Activated CD4-positive, CD25-positive, alpha-beta regulatory T cell treated with anti-CD3 and anti-CD28 coated beads, Interleukin-2, amount 50 U/mL, for 72 hours (primary cell): ENCODE results near the gene GABRD.
"Not testable (repeated sequence)": the region's sequence is repeated elsewhere in the genome, so short reads cannot be mapped to it uniquely, and the experiment has no call there.

Source experiments
- DNase-seq: peaks from one replicate; pipeline ENCODE4 v3.0.0; 2021

GABRD gene, protein sequence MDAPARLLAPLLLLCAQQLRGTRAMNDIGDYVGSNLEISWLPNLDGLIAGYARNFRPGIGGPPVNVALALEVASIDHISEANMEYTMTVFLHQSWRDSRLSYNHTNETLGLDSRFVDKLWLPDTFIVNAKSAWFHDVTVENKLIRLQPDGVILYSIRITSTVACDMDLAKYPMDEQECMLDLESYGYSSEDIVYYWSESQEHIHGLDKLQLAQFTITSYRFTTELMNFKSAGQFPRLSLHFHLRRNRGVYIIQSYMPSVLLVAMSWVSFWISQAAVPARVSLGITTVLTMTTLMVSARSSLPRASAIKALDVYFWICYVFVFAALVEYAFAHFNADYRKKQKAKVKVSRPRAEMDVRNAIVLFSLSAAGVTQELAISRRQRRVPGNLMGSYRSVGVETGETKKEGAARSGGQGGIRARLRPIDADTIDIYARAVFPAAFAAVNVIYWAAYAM

DNA sequence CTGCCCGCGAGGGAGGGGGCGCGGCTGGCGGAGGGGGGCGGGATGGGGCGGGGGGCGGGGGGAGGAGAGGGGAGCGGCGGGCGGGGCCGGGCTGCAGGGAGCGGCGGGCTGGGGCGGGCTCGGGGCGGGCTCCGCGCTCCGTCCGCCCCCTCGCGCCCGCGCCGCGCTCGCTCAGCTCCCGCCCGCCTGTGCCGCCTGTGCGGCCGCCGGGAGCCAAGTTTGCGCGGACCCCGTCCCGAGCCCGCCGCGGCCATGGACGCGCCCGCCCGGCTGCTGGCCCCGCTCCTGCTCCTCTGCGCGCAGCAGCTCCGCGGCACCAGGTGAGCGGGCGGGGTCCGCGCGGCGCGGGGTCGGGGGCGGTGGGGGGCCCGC is at the start of gene GABRD:
GABRD (plus strand) TSS at position 174 of the 372 bp plus-strand sequence; CDS start at position 253, 79 bp downstream.
- no peak for DNase-seq

DNA sequence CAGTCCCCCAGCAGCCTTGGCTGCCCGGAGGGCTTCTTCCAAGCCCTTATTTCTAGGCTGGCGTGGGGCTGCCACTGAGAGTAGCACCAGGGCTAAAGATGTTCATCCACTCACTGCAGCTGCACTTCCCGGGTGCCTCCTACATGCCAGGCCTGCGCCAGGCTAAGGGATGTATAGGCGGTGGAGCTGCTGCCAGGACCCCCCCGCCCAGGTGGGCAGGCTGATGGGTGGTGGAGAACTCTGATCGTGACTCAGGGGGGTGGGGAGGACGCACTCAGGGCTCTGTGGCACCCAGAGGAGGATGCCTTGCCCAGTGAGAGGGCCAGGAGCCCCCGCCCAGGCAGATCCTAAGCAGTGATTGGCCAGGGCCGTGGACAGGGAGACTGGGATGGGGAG is 49.6 kb upstream of the GABRD start:
- no peak for DNase-seq

DNA sequence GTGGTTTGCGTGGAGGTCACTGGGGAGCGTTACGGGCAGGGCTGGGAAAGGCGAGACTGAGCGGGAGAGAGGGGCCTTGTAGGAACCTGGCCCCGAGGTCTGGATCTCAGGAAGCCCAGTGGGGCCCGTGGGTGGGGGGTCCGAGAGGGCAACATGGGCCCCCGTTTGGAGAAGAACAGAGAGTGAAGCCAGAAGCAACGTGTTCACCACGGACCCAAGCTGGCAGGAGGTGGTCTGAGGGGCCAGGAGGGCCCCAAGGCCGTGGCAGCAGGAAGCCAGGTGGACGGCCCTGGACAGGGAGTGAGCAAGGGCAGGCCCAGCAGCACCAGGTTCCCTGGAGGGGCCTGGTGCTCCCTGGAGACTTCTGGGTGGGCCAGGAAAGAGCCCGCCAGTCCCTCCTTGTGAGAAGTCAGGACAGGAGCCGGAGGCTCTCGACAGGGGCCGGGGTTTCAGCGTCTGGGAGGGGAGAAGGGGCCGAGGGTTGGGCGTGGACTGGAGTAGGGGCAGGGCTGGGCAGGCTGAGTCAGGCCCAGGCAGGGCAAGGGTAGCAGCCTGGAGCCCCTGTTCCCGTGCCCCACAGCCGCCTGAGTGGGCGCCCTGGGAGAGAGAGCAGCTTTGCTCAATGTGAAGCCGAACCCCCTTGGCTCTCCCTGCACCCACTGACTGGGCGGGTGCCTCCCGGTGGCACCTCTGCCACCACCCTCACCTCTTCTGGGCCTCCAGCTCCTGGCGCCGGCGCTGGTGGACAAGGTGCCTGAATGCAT is 49.0 kb upstream of the GABRD start:
- DNase-seq, result no peak

DNA sequence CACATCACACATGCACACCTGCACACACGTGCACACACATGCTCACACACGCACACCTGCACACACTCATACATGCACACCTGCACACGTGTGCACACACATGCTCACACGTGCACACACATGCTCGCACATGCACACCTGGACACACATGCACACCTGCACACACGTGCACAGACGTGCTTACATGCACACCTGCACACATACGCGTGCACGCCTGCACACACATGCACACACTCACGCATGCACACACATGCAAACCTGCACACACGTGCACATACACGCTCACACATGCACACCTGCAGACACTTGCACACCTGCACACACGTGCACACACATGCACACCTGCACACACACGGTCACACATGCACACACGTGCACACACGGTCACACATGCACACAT is 48.1 kb upstream of the GABRD start:
- DNase-seq, result no peak

DNA sequence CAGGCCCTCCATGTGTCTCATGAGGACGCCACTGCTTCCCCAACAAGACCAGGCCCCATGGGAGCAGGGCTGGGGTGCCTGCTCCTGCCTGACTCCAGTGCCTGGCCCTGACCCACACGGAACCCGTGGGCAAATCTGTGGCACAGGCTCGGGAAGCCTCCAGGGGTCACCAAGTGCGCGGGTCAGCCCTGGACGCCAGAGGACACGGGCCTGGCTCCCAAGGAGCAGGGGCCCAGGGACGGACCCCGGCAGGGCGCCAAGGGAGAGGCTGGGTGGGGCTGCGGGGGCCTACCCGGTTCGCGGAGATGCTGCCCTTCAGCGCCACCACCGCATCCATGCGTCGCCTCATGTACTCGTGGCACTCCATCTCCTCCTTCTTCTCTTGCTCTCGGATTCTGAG is 47.5 kb upstream of the GABRD start:
- DNase-seq, result no peak

DNA sequence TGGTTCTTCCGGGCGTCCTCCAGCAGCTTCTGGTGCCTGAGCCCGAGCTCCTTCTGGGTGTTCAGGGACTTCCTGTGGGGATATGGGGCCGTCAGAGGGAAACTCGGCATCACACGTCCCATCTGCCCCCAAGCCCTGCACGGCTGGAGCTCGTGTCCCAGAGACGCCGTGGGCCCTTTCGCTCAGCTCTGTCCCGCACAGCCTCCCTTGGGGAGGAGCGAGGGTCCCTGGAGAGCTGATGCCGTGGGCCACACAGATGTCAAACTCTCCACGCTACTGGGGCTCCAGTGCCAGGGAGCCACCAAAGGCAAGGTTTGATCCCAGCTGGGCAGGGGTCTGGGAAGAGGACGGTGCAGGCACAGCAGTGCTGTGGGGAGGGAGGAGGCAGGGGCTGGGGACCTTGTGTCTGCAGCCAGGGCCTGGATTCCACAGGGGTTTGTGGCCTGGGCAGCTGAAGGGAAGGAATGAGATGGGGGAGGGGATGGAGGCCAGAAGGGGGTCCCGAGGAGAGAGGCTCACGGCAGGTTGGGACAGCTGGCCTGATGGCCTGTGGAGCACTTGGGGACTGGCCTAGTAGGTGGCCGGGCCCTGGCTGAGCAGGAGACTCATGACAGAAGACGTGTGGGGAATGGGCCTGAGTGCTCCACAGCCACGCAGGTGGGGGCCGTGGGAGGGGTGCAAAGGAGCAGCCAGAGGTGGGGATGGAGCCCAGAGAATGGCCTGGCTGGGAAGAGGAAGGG is 46.0 kb upstream of the GABRD start:
- no peak for DNase-seq

DNA sequence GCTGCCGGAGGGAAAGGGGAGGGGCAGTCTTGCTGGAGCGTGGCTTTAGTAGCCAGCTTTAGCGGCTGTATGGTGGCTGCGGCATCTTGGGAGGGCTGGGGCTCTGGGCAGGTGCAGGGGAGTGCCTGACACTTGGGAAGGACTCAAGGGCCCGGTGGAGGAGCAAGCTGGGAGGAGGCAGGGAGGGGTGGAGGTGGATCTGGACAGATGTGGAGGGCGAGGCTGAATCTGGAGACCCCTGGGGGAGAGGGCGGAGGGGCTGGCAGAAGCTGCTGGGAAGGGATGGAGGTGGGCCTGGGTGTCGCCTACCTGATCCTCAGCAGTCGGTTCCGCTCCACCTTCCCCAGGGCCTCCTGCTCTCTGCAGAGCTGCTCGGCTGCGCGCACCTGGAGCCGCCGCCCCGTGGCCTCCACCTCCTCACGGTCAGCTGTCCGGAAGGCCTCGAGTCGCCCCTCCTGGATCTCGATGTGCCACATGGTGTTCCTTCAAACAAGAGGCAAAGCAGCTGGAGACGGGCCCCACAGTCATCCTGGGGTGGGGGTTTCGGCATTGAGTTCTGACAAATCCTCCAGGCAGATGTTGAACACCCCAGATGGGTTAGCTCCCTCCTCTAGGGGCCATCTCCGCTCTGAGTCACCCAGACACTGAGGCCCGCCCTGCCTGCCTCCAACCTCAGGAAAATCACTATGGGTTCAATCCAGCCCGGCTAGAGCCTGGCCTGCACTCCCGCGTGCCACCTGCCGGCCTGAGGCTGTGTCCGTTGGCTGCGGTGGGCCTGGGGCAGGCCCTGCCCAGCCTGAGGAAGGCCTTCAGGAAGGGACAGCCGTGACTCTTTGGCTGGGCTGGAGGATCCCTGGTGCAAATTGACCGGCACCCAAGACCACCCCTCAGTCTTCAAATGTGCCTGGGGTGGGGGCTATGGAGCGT is 45.2 kb upstream of the GABRD start:
- no peak for DNase-seq

DNA sequence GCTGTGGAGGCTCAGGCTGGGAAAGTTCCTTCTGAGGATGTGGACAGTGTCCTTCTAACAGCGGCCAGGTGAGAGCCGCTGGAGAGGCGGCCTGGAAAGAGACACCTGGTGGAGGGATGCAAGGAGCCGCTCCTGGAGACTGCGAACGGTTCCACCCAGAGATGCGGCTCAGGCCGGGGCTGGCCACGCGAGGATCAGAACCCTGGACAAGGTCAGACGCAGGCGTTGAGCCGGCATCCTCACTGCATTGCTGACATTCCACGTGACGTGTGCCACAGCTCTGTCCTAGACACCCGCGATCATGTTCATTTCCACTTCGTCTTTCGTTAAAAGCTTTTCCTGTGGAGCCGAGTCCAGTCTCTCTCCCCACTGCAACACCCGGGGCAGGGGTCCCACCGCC is 44.3 kb upstream of the GABRD start:
- no peak for DNase-seq

DNA sequence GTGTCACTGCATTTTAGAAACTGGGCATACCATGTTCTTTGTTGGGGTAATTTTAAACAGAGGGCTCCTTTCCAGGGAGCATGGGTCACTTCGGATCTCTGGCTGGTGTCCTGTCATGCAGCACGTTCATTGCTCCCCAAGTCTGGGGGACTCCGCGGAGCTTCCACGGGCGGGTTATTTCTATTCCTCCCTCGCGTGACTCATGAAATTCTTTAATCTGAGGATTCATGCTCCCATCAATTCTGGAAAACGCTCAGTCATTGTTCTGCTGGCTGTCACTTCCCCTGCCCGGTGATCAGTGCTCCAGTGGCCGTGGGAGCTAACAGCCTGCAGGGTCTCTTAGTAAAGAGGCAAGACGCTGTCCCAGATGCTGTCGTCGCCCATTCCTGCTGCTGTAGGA is 43.6 kb upstream of the GABRD start:
- DNase-seq, result no peak

DNA sequence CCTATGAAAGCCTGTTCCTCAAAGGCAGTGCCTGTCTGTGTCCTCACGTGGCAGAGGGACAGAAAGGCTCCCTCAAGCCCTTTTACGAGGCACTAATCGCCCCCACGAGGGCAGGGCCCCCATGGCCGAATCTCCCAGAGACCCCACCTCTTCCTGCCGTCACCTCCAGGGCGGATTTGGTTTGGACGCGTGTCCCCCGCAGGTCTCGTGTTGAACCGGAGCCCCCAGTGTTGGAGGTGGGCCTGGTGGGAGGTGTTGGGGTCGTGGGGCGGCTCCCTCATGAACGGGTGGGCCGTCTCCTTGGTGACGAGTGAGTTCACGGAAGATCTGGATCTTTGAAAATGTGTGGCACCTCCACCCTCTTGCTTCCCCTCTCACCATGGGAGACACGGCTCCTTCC is 43.1 kb upstream of the GABRD start:
- no peak for DNase-seq

DNA sequence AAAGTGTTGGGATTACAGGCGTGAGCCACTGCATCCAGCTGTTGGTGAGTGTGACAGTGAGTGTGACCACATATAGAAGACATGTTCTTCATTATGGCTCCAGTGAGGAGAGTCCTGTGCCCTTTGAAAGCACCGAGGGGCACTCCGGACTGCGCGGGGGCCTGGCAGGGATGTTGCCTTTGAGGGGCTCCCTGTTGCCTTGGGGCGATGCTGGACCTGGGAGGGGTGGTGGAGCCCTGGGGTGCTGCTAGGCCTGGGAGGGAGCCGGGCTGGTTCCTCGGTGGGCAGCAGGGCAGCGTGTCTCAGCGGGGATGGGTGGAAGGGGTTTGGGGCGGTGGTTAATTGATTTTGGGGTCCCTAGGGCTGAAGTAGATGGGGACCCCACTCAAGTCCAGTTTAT is 41.0 kb upstream of the GABRD start:
- DNase-seq, result no peak

DNA sequence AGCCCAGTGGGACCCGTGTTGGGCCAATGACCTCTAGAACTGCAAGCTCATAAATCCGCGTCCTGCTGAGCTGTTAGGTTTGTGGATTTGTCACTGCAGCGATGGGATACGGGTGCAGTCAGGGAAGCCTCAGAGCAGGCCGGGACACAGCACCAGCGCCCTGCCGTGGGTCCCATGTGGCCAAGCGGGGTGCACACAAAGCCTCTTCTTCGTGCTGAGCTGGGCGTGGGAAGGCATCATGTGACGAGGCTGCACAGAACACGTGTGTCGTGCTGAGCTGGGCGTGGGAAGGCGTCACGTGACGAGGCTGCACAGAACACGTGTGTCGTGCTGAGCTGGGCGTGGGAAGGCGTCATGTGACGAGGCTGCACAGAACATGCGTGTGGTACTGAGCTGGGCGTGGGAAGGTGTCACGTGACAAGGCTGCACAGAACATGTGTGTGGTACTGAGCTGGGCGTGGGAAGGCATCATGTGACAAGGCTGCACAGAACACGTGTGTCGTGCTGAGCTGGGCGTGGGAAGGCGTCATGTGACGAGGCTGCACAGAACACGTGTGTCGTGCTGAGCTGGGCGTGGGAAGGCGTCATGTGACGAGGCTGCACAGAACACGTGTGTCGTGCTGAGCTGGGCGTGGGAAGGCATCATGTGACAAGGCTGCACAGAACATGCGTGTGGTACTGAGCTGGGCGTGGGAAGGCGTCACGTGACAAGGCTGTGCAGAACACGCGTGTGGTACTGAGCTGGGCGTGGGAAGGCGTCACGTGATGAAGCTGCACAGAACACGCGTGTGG is 40.3 kb upstream of the GABRD start:
- not testable (repeated sequence) for DNase-seq

DNA sequence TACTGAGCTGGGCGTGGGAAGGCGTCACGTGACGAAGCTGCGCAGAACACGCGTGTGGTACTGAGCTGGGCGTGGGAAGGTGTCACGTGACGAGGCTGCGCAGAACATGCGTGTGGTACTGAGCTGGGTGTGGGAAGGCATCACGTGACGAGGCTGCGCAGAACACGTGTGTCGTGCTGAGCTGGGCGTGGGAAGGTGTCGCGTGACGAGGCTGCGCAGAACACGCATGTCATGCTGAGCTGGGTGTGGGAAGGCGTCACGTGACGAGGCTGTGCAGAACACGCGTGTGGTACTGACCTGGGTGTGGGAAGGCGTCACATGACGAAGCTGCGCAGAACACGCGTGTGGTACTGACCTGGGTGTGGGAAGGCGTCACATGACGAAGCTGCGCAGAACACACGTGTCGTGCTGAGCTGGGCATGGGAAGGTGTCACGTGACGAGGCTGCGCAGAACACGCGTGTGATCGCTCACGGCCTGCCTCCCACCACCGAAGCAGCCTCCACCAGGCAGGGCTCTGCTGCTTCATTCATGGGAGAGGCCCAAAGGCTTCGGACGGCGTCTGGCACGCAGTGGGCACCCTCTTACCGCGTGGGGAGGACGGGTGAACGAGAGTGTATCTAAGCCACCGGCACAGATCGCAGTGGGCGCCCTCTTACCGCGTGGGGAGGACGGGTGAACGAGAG is 39.5 kb upstream of the GABRD start:
- no peak for DNase-seq

DNA sequence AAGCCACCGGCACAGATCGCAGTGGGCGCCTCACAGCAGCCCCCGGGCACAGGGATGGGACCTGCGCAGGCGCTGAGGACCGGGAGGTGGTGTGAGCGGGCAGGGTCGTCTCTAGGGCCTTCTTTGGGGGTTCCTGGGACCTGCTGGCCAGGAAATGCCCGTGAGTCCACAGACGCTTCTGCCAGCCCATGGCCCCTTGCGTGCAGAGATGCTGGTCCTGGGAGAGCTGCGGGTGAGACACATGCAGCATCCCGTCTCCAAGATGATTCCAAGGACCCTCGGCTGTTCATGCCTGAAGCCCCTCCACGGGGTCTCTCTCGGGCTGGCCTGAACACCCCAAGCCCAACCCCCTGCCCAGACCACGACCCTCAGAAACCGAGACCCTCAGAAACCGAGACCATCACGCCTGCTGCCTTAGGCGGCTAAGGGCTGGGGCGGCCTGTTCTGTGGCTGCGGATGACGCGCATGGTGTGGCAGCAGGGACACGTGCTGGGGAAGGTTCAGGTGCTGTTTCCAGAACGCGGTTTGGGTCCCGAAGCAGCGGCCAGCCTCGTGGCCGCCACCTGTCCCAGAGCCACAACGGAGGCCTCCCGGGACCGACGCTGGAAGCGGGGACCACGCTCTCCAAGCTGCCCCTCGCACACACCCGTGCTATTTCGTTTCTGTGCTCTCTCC is 38.5 kb upstream of the GABRD start:
- DNase-seq, result no peak

DNA sequence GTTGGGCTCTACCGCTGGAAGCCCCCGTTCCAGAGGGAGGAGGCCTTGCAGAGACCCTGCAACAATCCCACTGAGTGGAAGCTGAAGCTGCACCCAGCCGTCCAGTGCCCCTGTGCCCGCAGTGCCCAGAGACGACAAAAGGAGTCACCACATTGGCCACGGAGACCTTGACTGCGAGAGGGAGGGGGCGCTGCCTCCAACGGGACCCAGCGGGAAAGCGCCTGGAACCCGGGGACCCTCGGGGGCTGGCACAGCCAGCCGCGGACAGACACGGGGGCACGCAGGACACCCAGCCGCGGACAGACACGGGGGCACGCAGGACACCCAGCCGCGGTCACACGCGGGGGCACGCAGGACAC is 38.0 kb upstream of the GABRD start:
- DNase-seq, result no peak

DNA sequence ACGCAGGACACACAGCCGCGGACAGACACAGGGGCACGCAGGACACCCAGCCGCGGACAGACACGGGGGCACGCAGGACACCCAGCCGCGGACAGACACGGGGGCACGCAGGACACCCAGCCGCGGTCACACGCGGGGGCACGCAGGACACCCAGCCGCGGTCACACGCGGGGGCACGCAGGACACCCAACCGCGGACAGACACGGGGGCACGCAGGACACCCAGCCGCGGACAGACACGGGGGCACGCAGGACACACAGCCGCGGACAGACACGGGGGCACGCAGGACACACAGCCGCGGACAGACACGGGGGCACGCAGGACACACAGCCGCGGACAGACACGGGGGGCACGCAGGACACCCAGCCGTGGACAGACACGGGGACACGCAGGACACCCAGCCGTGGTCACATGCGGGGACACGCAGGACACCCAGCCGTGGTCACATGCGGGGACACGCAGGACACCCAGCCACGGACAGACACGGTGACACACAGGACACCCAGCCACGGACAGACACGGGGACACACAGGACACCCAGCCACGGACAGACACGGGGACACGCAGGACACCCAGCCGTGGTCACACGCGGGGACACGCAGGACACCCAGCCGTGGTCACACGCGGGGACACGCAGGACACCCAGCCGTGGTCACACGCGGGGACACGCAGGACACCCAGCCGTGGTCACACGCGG is 37.4 kb upstream of the GABRD start:
- DNase-seq, result not testable (repeated sequence)

DNA sequence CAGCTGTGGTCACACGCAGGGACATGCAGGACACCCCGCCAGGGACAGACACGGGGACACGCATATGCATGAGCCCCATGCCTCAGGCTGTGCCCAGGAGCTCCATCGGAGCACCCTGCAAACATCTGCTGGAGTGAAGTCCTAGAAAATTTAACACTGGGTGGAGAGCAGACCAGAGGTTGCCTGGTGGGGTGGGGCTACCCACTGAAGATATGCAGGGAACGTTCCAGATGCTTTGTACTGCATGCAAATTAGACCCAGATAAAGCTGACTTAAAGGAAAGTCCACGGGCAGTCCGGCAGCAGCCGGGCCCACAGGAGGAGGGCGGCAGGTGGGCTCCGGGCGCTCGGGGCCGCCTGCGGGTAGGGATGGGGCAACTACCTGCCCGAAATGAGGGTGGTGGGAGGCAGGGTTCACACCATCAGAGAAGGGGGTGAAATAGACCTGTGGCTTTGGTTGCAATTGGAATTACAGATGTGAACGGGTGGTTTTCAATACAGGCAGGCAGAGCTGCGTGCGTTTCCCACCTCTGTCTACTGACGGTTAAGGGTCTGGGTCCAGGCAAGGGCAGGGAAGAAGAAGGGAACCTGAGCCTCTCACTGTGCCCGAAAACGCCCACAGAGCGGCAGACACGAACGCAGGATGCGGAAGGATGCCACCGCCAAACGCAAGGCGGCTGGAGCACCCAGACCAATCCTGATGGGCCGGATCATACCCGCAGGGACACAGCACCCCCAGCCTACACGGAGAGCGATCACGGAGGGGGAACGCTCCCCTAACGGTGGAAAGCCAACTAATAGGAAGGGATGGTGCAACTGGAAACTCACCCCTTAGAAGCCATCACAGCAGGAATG is 36.5 kb upstream of the GABRD start:
- no peak for DNase-seq

DNA sequence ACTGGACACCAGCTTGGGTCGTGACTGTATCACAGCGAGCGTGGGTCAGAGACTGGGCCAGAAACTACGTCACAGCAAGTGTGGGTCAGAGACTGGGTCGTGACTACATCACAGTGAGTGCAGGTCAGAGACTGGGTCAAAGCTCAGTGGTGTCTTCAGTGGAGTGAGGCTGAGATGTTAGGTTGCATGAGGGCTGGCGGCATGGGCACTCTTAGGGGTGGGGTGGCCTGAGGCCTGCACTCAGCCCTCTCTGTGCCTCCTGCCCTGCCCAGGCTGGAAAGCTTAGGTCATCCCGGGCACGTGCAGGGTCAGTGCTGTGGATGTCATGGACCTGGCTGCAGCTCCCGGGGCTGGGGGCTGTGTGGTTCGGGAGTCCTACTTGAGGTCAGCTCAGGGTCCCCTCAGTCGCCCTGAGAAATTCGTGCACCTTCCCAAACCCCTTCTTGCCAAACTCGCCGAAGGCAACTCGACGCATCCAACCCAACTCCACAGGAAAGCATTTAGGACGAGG is 34.5 kb upstream of the GABRD start:
- DNase-seq, result no peak
